GM23338 (cell line): Measurements from ENCODE around the gene RAB30. TPM values are rescaled to one million over a fixed set of nuclear protein-coding genes. Genes with fewer than 3 reads are reported as not detected.

Experiments
- ATAC-seq: fragments of 200-7000 bp; cut with Tn5 transposase; 3 replicates; pipeline ENCODE4 v1.9.1; 2020
- DNase-seq: peaks from one replicate; pipeline ENCODE4 v3.0.0-alpha.2; 2015; ENCODE audit warnings: low spot score
- H2AFZ ChIP-seq: fragments of 200-600 bp; sonication (generic); 2 replicates; pipeline ENCODE4 v1.8.0; 2016; ENCODE audit warnings: antibody characterized with exemption, mild to moderate bottlenecking, moderate library complexity
- H3F3A ChIP-seq: fragments of 200-600 bp; sonication (generic); replicated peaks from 2 replicates; pipeline ENCODE4 v1.8.0; 2017; ENCODE audit warnings: antibody characterized with exemption, mixed run types, low read depth
- H3K27ac ChIP-seq: fragments of 200-600 bp; sonication (generic); 2 replicates; pipeline ENCODE4 v1.6.1; 2016; ENCODE audit warnings: low read depth
- H3K27me3 ChIP-seq: fragments of 200-600 bp; sonication (generic); 2 replicates; pipeline ENCODE4 v1.8.0; 2016; ENCODE audit warnings: mild to moderate bottlenecking, mixed run types, moderate library complexity; ENCODE audit not compliant: insufficient read depth
- H3K36me3 ChIP-seq: fragments of 200-600 bp; sonication (generic); 2 replicates; pipeline ENCODE4 v1.8.0; 2016; ENCODE audit warnings: mild to moderate bottlenecking; ENCODE audit not compliant: insufficient read depth
- H3K4me1 ChIP-seq: fragments of 200-600 bp; sonication (generic); 2 replicates; pipeline ENCODE4 v1.8.0; 2016; ENCODE audit warnings: mild to moderate bottlenecking, moderate library complexity; ENCODE audit not compliant: insufficient read depth
- H3K4me2 ChIP-seq: fragments of 200-600 bp; sonication (generic); 2 replicates; pipeline ENCODE4 v1.7.1; 2017; ENCODE audit warnings: mixed run types
- H3K4me3 ChIP-seq: fragments of 200-600 bp; sonication (generic); 2 replicates; pipeline ENCODE4 v1.6.1; 2016; ENCODE audit warnings: mixed run types
- H3K79me2 ChIP-seq: fragments of 200-600 bp; sonication (generic); replicated peaks from 2 replicates; pipeline ENCODE4 v1.8.0; 2017; ENCODE audit warnings: mild to moderate bottlenecking; ENCODE audit not compliant: insufficient read depth
- H3K9me2 ChIP-seq: fragments of 200-600 bp; sonication (generic); 2 replicates; pipeline ENCODE4 v1.8.0; 2017; ENCODE audit not compliant: insufficient read depth
- H4K20me1 ChIP-seq: fragments of 200-600 bp; sonication (generic); replicated peaks from 2 replicates; pipeline ENCODE4 v1.8.0; 2017; ENCODE audit warnings: mild to moderate bottlenecking; ENCODE audit not compliant: insufficient read depth
- H3K27ac Mint-ChIP-seq: 2 replicates; pipeline ENCODE4 v1.8.0; 2020; ENCODE audit warnings: inconsistent platforms, mild to moderate bottlenecking, moderate library complexity, mixed read lengths
- H3K27me3 Mint-ChIP-seq: 3 replicates; pipeline ENCODE4 v1.8.0; 2022; ENCODE audit warnings: low read depth, mild to moderate bottlenecking, moderate library complexity, mixed read lengths, inconsistent platforms; ENCODE audit not compliant: insufficient read depth, poor library complexity
- H3K36me3 Mint-ChIP-seq: 3 replicates; pipeline ENCODE4 v1.8.0; 2021; ENCODE audit warnings: low read depth, mild to moderate bottlenecking, inconsistent platforms, moderate library complexity, mixed read lengths
- H3K4me1 Mint-ChIP-seq: 3 replicates; pipeline ENCODE4 v1.8.0; 2020; ENCODE audit warnings: mild to moderate bottlenecking, inconsistent platforms, mixed read lengths
- H3K4me3 Mint-ChIP-seq: 3 replicates; pipeline ENCODE4 v1.8.0; 2021; ENCODE audit warnings: moderate library complexity, mild to moderate bottlenecking, inconsistent platforms, mixed read lengths
- H3K9me3 Mint-ChIP-seq: 3 replicates; pipeline ENCODE4 v1.8.0; 2020; ENCODE audit warnings: moderate library complexity, mild to moderate bottlenecking, inconsistent platforms, mixed read lengths
- CREB1 ChIP-seq: fragments of 250-450 bp; sonication (Bioruptor Pico); IDR thresholded peaks from 2 replicates; pipeline ENCODE4 v1.5.0; 2020; ENCODE audit warnings: low read depth, mild to moderate bottlenecking, moderate library complexity
- JUNB ChIP-seq: IDR thresholded peaks from one replicate; pipeline ENCODE4 v1.6.1; 2016; ENCODE audit warnings: antibody characterized with exemption; ENCODE audit not compliant: unreplicated experiment
- NANOG ChIP-seq: IDR thresholded peaks from 2 replicates; pipeline ENCODE4 v1.6.1; 2016; ENCODE audit warnings: antibody characterized with exemption, borderline replicate concordance
- POLR2AphosphoS5 ChIP-seq: IDR thresholded peaks from 2 replicates; pipeline ENCODE4 v1.6.1; 2016; ENCODE audit warnings: antibody characterized with exemption, low read depth
- ZNF331 ChIP-seq: fragments of 250-450 bp; sonication (Bioruptor Pico); IDR thresholded peaks from 2 replicates; pipeline ENCODE4 v1.5.0; 2020; ENCODE audit warnings: low read depth, mild to moderate bottlenecking, moderate library complexity
- polyA plus RNA-seq: library from polyadenylated mRNA; unstranded; fragments of >200 nt; fragmentation: Nextera tagmentation; extraction: Ambion mirVana; gene quantifications from 2 replicates; pipeline ENCODE4 v1.2.1, GENCODE V29; 2016
- total RNA-seq: library from RNA; depleted of rRNA; stranded (reverse); fragments of >200 nt; shearing (Covaris generic); gene quantifications from 2 replicates; pipeline ENCODE4 v1.2.3, GENCODE V29; 2014
- TF ChIP-seq, protein P1 (sequence below): fragments of 250-450 bp; sonication (Bioruptor Pico); IDR thresholded peaks from 2 replicates; pipeline ENCODE4 v1.5.0; 2020; ENCODE audit warnings: mild to moderate bottlenecking, moderate library complexity
- TF ChIP-seq, protein P2 (sequence below), 2 experiments: fragments of 200-600 bp in 1 of 2; sonication (generic) in 1 of 2; conservative IDR thresholded peaks; 2 replicates each; pipeline versions ENCODE4 v1.5.1 to v1.6.1; 2016 to 2017; ENCODE audit warnings: antibody characterized with exemption in 2 of 2, low read depth in 2 of 2, mild to moderate bottlenecking in 2 of 2, moderate library complexity in 1 of 2
- TF ChIP-seq, protein P3 (sequence below): IDR thresholded peaks from 2 replicates; pipeline ENCODE4 v1.6.1; 2016; ENCODE audit warnings: antibody characterized with exemption

Gene RAB30
- total and polyA plus RNA-seq, 2 experiments from 2014 or later, result 3.3 to 6.6 TPM

DNA sequence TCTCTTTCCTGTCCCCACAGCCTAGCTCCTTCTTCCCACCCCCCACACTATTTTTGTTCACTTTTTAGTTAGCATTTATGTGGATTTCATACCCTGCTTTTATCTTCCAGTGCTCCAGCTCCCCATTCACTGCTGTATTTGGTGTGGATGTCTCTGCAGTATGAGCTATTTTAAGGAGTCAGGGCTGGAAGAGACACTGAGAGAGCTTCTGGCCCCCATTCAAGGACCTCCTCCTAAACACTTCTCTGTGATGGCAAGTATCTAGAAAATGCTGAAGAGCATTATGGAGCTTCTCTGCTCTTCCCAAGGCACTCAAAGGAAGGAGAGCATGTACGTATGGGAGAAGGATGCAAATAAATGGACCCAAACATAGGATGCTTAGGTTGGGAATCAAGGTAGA, 79.5 kb downstream of the RAB30 start:
- no peaks in the 10 kb centered on the region for H3K9me3 Mint-ChIP-seq
- H3K4me3 Mint-ChIP-seq, result no peak overlapping the region
- Histone ChIP-seq H3K36me3 (no peaks in the 10 kb centered on the region), H4K20me1 (no peaks in the 10 kb centered on the region; the same call in 1 of the 2 replicates), H3F3A (no peaks in the 10 kb centered on the region), H3K4me1 (no peaks in the 10 kb centered on the region), H3K4me3 (no peak overlapping the region), H2AFZ (no peak overlapping the region), H3K27ac (no peak overlapping the region), H3K27me3 (no peaks in the 10 kb centered on the region), H3K4me2 (no peak overlapping the region), H3K79me2 (no peaks in the 10 kb centered on the region), H3K9me2 (no peaks in the 10 kb centered on the region)
- no peaks in the 10 kb centered on the region for H3K36me3 Mint-ChIP-seq
- peaks cover 4% of the 10 kb centered on the region for H3K27me3 Mint-ChIP-seq
- H3K4me1 Mint-ChIP-seq, result peaks cover 2% of the 10 kb centered on the region; the same call in 1 of the 3 replicates
- ATAC-seq (no peak), DNase-seq (no peak)
- H3K27ac Mint-ChIP-seq, result peak overlapping the region; percentile 74; the same call in 1 of the 2 replicates
- TF ChIP-seq, protein P1, sequence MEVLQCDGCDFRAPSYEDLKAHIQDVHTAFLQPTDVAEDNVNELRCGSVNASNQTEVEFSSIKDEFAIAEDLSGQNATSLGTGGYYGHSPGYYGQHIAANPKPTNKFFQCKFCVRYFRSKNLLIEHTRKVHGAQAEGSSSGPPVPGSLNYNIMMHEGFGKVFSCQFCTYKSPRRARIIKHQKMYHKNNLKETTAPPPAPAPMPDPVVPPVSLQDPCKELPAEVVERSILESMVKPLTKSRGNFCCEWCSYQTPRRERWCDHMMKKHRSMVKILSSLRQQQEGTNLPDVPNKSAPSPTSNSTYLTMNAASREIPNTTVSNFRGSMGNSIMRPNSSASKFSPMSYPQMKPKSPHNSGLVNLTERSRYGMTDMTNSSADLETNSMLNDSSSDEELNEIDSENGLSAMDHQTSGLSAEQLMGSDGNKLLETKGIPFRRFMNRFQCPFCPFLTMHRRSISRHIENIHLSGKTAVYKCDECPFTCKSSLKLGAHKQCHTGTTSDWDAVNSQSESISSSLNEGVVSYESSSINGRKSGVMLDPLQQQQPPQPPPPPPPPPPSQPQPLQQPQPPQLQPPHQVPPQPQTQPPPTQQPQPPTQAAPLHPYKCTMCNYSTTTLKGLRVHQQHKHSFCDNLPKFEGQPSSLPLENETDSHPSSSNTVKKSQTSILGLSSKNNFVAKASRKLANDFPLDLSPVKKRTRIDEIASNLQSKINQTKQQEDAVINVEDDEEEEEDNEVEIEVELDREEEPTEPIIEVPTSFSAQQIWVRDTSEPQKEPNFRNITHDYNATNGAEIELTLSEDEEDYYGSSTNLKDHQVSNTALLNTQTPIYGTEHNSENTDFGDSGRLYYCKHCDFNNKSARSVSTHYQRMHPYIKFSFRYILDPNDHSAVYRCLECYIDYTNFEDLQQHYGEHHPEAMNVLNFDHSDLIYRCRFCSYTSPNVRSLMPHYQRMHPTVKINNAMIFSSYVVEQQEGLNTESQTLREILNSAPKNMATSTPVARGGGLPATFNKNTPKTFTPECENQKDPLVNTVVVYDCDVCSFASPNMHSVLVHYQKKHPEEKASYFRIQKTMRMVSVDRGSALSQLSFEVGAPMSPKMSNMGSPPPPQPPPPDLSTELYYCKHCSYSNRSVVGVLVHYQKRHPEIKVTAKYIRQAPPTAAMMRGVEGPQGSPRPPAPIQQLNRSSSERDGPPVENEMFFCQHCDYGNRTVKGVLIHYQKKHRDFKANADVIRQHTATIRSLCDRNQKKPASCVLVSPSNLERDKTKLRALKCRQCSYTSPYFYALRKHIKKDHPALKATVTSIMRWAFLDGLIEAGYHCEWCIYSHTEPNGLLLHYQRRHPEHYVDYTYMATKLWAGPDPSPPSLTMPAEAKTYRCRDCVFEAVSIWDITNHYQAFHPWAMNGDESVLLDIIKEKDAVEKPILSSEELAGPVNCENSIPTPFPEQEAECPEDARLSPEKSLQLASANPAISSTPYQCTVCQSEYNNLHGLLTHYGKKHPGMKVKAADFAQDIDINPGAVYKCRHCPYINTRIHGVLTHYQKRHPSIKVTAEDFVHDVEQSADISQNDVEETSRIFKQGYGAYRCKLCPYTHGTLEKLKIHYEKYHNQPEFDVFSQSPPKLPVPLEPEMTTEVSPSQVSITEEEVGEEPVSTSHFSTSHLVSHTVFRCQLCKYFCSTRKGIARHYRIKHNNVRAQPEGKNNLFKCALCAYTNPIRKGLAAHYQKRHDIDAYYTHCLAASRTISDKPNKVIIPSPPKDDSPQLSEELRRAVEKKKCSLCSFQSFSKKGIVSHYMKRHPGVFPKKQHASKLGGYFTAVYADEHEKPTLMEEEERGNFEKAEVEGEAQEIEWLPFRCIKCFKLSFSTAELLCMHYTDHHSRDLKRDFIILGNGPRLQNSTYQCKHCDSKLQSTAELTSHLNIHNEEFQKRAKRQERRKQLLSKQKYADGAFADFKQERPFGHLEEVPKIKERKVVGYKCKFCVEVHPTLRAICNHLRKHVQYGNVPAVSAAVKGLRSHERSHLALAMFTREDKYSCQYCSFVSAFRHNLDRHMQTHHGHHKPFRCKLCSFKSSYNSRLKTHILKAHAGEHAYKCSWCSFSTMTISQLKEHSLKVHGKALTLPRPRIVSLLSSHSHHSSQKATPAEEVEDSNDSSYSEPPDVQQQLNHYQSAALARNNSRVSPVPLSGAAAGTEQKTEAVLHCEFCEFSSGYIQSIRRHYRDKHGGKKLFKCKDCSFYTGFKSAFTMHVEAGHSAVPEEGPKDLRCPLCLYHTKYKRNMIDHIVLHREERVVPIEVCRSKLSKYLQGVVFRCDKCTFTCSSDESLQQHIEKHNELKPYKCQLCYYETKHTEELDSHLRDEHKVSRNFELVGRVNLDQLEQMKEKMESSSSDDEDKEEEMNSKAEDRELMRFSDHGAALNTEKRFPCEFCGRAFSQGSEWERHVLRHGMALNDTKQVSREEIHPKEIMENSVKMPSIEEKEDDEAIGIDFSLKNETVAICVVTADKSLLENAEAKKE, result no peak
- no peak for TF ChIP-seq NANOG
- TF ChIP-seq, protein P2, sequence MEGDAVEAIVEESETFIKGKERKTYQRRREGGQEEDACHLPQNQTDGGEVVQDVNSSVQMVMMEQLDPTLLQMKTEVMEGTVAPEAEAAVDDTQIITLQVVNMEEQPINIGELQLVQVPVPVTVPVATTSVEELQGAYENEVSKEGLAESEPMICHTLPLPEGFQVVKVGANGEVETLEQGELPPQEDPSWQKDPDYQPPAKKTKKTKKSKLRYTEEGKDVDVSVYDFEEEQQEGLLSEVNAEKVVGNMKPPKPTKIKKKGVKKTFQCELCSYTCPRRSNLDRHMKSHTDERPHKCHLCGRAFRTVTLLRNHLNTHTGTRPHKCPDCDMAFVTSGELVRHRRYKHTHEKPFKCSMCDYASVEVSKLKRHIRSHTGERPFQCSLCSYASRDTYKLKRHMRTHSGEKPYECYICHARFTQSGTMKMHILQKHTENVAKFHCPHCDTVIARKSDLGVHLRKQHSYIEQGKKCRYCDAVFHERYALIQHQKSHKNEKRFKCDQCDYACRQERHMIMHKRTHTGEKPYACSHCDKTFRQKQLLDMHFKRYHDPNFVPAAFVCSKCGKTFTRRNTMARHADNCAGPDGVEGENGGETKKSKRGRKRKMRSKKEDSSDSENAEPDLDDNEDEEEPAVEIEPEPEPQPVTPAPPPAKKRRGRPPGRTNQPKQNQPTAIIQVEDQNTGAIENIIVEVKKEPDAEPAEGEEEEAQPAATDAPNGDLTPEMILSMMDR (conservative IDR thresholded peaks at IDR 0.05; ENCODE audit: low read depth in 2 of 2), result no peak
- TF ChIP-seq POLR2AphosphoS5, result no peak
- no peak for TF ChIP-seq ZNF331 (CRISPR knock-in tag)
- TF ChIP-seq, protein P3, sequence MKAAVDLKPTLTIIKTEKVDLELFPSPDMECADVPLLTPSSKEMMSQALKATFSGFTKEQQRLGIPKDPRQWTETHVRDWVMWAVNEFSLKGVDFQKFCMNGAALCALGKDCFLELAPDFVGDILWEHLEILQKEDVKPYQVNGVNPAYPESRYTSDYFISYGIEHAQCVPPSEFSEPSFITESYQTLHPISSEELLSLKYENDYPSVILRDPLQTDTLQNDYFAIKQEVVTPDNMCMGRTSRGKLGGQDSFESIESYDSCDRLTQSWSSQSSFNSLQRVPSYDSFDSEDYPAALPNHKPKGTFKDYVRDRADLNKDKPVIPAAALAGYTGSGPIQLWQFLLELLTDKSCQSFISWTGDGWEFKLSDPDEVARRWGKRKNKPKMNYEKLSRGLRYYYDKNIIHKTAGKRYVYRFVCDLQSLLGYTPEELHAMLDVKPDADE, result no peak
- TF ChIP-seq CREB1, result no peak
- TF ChIP-seq JUNB, result no peak
